GM12878 (cell line): ENCODE results near the gene PPID. TPM values are rescaled to one million over a fixed set of nuclear protein-coding genes. Genes with fewer than 3 reads are reported as not detected.

Source experiments
- ATAC-seq: fragments of 200-7000 bp; cut with Tn5 transposase; 3 replicates; pipeline ENCODE4 v1.9.1; 2020; ENCODE audit warnings: mild to moderate bottlenecking, moderate library complexity
- BruUV-seq: library from RNA; stranded (reverse); fragments of 400-500 nt; replicated peaks from 2 replicates; lab custom pipeline; 2021; lab: Mats Ljungman, UMichigan
- CTCF ChIA-PET: fragments of 300-600 bp; sonication (Branson Sonifier 250); formaldehyde crosslinking; extraction: SDS; loops from one replicate; lab custom pipeline; 2021; ENCODE audit warnings: inconsistent platforms; lab: Yijun Ruan, JAX
- POLR2A ChIA-PET: fragments of 350-600 bp; formaldehyde crosslinking; extraction: SDS; loops from one replicate; lab custom pipeline; 2021; ENCODE audit warnings: inconsistent platforms; lab: Charles Lee
- RAD21 ChIA-PET: fragments of 300-600 bp; sonication (Branson Sonifier 250); formaldehyde crosslinking; loops from one replicate; lab custom pipeline; 2023; ENCODE audit warnings: antibody characterized with exemption; ENCODE audit not compliant: unreplicated experiment; lab: Charles Lee
- SMC1A ChIA-PET: fragments of 300-600 bp; sonication (Branson Sonifier 250); formaldehyde crosslinking; loops from one replicate; lab custom pipeline; 2023; ENCODE audit not compliant: unreplicated experiment, uncharacterized antibody; lab: Charles Lee
- DNase-seq: peaks from one replicate; pipeline ENCODE4 v3.0.0-alpha.2; 2011; ENCODE audit warnings: low read depth, low spot score
- FAIRE-seq: peaks from 3 replicates; lab custom pipeline; 2011; peaks lifted over from hg19 to GRCh38; lab: Jason Lieb, UNC
- H2AFZ ChIP-seq: 2 replicates; pipeline ENCODE4 v1.6.0; 2011; ENCODE audit warnings: low read depth, low read length, control low read depth; ENCODE audit not compliant: control insufficient read depth
- H3K27ac ChIP-seq: 2 replicates; pipeline ENCODE4 v1.5.1; 2011; ENCODE audit warnings: control low read depth; ENCODE audit not compliant: control insufficient read depth, insufficient read depth
- H3K27me3 ChIP-seq, 2 experiments: replicated peaks in 1 of 2; 2 replicates each; pipeline versions ENCODE4 v1.6.0 to v1.6.1; 2011; ENCODE audit warnings: low read length in 1 of 2; ENCODE audit not compliant: control insufficient read depth in 2 of 2, insufficient read depth in 2 of 2
- H3K36me3 ChIP-seq, 2 experiments: 2 replicates each; pipeline ENCODE4 v1.5.1; 2011; ENCODE audit warnings: low read length in 1 of 2; ENCODE audit not compliant: control insufficient read depth in 2 of 2, insufficient read depth in 2 of 2
- H3K4me1 ChIP-seq: 2 replicates; pipeline ENCODE4 v1.6.1; 2011; ENCODE audit warnings: mild to moderate bottlenecking, low read length, moderate library complexity, mixed read lengths; ENCODE audit not compliant: control insufficient read depth, insufficient read depth
- H3K4me2 ChIP-seq: 2 replicates; pipeline ENCODE4 v1.6.0; 2011; ENCODE audit warnings: control low read depth; ENCODE audit not compliant: control insufficient read depth, insufficient read depth
- H3K4me3 ChIP-seq: fragments of 200-600 bp; sonication (generic); 2 replicates; pipeline ENCODE4 v1.5.1; 2016
- H3K79me2 ChIP-seq: 2 replicates; pipeline ENCODE4 v1.6.0; 2011; ENCODE audit warnings: low read length; ENCODE audit not compliant: control insufficient read depth, insufficient read depth
- H3K9ac ChIP-seq: 2 replicates; pipeline ENCODE4 v1.8.0; 2011; ENCODE audit warnings: low read length, control low read depth, mixed read lengths; ENCODE audit not compliant: control insufficient read depth, insufficient read depth
- H3K9me3 ChIP-seq: replicated peaks from 3 replicates; pipeline ENCODE4 v1.5.1; 2011; ENCODE audit warnings: mild to moderate bottlenecking, low read length; ENCODE audit not compliant: control insufficient read depth, insufficient read depth
- H4K20me1 ChIP-seq: 2 replicates; pipeline ENCODE4 v1.6.0; 2011; ENCODE audit not compliant: control insufficient read depth, insufficient read depth
- CBFB ChIP-seq: IDR thresholded peaks from 2 replicates; pipeline ENCODE4 v1.6.1; 2016; ENCODE audit warnings: antibody characterized with exemption, low read depth
- ESRRA ChIP-seq: IDR thresholded peaks from 2 replicates; pipeline ENCODE4 v1.6.1; 2012; ENCODE audit warnings: mild to moderate bottlenecking, low read length, improper control_type of control experiment
- GABPA ChIP-seq: IDR thresholded peaks from 2 replicates; pipeline ENCODE4 v1.6.1; 2014; ENCODE audit warnings: antibody characterized with exemption, low read depth, mild to moderate bottlenecking, inconsistent platforms
- KDM1A ChIP-seq: fragments of 200-600 bp; sonication (generic); IDR thresholded peaks from 2 replicates; pipeline ENCODE4 v1.6.1; 2016; ENCODE audit warnings: borderline replicate concordance
- MYC ChIP-seq: IDR thresholded peaks from 2 replicates; pipeline ENCODE4 v1.6.1; 2011; ENCODE audit warnings: mild to moderate bottlenecking, low read length, moderate library complexity, inconsistent platforms; ENCODE audit not compliant: insufficient read depth, insufficient replicate concordance, insufficient read length, severe bottlenecking
- RELB ChIP-seq: fragments of 450-650 bp; IDR thresholded peaks from 2 replicates; pipeline ENCODE4 v1.6.1; 2017; ENCODE audit warnings: low read depth, mild to moderate bottlenecking, moderate library complexity
- YBX1 ChIP-seq: fragments of 450-650 bp; IDR thresholded peaks from 2 replicates; pipeline ENCODE4 v1.6.1; 2016; ENCODE audit warnings: antibody characterized with exemption
- WGBS: methylation state at CpG from one replicate; pipeline ENCODE4 v1.1.6; 2016; ENCODE audit warnings: low lambda C conversion rate; ENCODE audit not compliant: insufficient replicate concordance, insufficient coverage; ENCODE audit errors: missing lambda C conversion rate; 5-methylcytosine and 5-hydroxymethylcytosine counted together
- in situ Hi-C: fragments of 300-500 bp; cut with MboI; formaldehyde crosslinking; loops from 9 replicates; pipeline ENCODE4 v1.14.3; 2018; ENCODE audit warnings: mixed read lengths
- intact Hi-C: fragments of 100-400 bp; cut with micrococcal nuclease; formaldehyde crosslinking; loops from one replicate; pipeline ENCODE4 v1.14.2; 2022; ENCODE audit not compliant: unreplicated experiment
- polyA plus RNA-seq, 11 experiments: library from polyadenylated mRNA; depleted of rRNA in 4 of 11; unstranded in 6 of 11; stranded (reverse) in 5 of 11; fragments of >200 nt; fragmentation: Nextera tagmentation in 4 of 11; fragmentation: Illumina TruSeq in 1 of 11; extraction: Ambion mirVana in 4 of 11; extraction: Trizol in 1 of 11; gene quantifications; 1 replicate in 1 of 11; 2 replicates in 10 of 11; pipeline versions ENCODE4 v1.2.1 to v1.2.3, GENCODE V29; 2011 to 2016; ENCODE audit warnings: inconsistent platforms in 2 of 11, missing spikeins in 2 of 11, low read depth in 1 of 11
- total RNA-seq, 4 experiments: library from RNA; depleted of rRNA in 3 of 4; stranded (reverse); fragments of >200 nt in 3 of 4; fragmentation: Illumina TruSeq in 1 of 4; extraction: Trizol in 1 of 4; gene quantifications; 2 replicates each; pipeline versions ENCODE4 v1.2.1 to v1.2.3, GENCODE V29; 2013 to 2021
- TF ChIP-seq, protein P1 (sequence below): IDR thresholded peaks from 2 replicates; pipeline ENCODE4 v1.6.1; 2011; ENCODE audit warnings: low read depth, mild to moderate bottlenecking, low read length, moderate library complexity, borderline replicate concordance; ENCODE audit errors: extremely low read depth
- TF ChIP-seq, protein P2 (sequence below): IDR thresholded peaks from 2 replicates; pipeline ENCODE4 v1.6.1; 2012; ENCODE audit warnings: low read depth, low read length, improper control_type of control experiment

Gene PPID
- total and polyA plus RNA-seq, 10 of the 15 experiments (the other 5 are each of a cell fraction or from before 2014, with no cell fraction given): 21.9 to 64.3 (median 39.5) TPM

DNA sequence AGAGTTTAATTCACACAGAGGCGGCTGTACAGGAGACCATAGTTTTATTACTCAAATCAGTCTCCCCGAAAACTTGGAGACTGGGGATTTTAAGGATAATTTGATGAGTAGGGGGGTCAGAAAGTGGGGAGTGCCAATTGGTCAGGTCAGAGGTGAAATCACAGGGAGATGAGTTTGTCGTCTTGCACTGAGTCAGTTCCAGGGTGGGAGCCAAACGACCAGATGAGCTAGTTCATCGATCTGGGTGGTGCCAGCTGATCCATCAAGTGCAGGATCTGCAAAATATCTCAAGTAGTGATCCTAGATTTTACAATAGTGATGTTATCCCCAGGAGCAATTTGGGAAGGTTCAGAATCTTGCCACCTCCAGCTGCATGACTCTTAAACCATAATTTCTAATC lies 47.1 kb downstream of the PPID start:
- 95% methylated on average over 5 of the region's 5 CpGs for WGBS
- H3K79me2 ChIP-seq: peaks cover 9% of the 10 kb centered on the region
- POLR2A ChIA-PET: no interaction called here
- no peak overlapping the region for H3K4me2 ChIP-seq
- H4K20me1 ChIP-seq: no peaks in the 10 kb centered on the region
- no peaks in the 10 kb centered on the region for H3K9me3 ChIP-seq
- in situ Hi-C loops (no loop called here), intact Hi-C loops (no loop called here)
- H3K36me3 ChIP-seq: no peaks in the 10 kb centered on the region
- FAIRE-seq (no peak), DNase-seq (no peak), ATAC-seq (no peak)
- no peaks in the 10 kb centered on the region for H3K27me3 ChIP-seq
- H3K9ac ChIP-seq: no peak overlapping the region
- no peak overlapping the region for H3K4me3 ChIP-seq
- no peaks in the 10 kb centered on the region for H3K4me1 ChIP-seq
- BruUV-seq: no TSS peak
- no peak overlapping the region for H2AFZ ChIP-seq
- no peak overlapping the region for H3K27ac ChIP-seq
- TF ChIP-seq GABPA: no peak
- SMC1A ChIA-PET: no interaction called here
- RAD21 ChIA-PET: no interaction called here
- CTCF ChIA-PET: no interaction called here

DNA sequence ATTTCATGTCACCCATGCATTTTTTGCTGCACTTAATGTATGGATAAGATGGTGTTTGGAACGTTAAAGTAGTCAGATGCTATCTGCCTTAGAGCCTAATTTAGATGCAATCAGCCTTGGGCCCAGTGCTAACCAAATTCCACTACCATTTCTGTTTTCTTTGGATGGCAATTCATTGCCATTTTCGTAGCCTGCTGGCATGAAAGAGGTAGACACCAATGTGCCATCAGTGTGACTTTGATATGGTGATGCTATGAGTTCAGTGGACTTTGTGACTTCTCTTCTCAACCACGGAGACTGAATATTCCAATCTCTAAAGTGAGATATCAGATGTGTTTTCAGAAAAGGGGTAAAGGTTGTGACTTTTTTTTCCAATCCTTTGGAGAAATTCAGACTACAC lies 49.6 kb downstream of the PPID start:
- WGBS: 100% methylated on average over 3 of the region's 3 CpGs
- H3K9ac ChIP-seq: no peak overlapping the region

More for the DNA sequence above, 49.6 kb downstream of the PPID start:
- Histone ChIP-seq H3K79me2 (peaks cover 26% of the 10 kb centered on the region), H3K9me3 (no peaks in the 10 kb centered on the region), H3K4me1 (no peaks in the 10 kb centered on the region), H3K36me3 (no peaks in the 10 kb centered on the region), H3K27ac (no peak overlapping the region), H4K20me1 (no peaks in the 10 kb centered on the region), H3K4me3 (0 out of 2 replicates have a peak overlapping the region, but pooled peaks have one; percentile 84), H3K27me3 (no peaks in the 10 kb centered on the region), H3K4me2 (no peak overlapping the region), H2AFZ (no peak overlapping the region)
- BruUV-seq: no TSS peak
- TF ChIP-seq KDM1A: no peak
- TF ChIP-seq CBFB: no peak
- no peak for TF ChIP-seq MYC
- TF ChIP-seq, protein P1, sequence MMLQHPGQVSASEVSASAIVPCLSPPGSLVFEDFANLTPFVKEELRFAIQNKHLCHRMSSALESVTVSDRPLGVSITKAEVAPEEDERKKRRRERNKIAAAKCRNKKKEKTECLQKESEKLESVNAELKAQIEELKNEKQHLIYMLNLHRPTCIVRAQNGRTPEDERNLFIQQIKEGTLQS: no peak
- no peak for TF ChIP-seq RELB
- TF ChIP-seq YBX1: no peak
- TF ChIP-seq, protein P2, sequence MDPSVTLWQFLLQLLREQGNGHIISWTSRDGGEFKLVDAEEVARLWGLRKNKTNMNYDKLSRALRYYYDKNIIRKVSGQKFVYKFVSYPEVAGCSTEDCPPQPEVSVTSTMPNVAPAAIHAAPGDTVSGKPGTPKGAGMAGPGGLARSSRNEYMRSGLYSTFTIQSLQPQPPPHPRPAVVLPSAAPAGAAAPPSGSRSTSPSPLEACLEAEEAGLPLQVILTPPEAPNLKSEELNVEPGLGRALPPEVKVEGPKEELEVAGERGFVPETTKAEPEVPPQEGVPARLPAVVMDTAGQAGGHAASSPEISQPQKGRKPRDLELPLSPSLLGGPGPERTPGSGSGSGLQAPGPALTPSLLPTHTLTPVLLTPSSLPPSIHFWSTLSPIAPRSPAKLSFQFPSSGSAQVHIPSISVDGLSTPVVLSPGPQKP: no peak
- no peak for TF ChIP-seq ESRRA
- intact Hi-C loops (loop anchor here (2.0 kb wide), 1 partner anchor 529 kb away; no protein-coding TSS in a partner anchor), in situ Hi-C loops (no loop called here)
- DNase-seq: no peak
- POLR2A ChIA-PET: no interaction called here
- RAD21 ChIA-PET: no interaction called here
- SMC1A ChIA-PET: no interaction called here
- no peak for FAIRE-seq
- CTCF ChIA-PET: interaction anchor here (0.9 kb wide), 1 partner anchor 16 kb away, joined by 3 read pairs; no protein-coding TSS in a partner anchor
- ATAC-seq: no peak
